Stomach smooth muscle (tissue), 2 donors: ENCODE measurements around the gene STRIP2.
"Not testable (repeated sequence)": the region's sequence is repeated elsewhere in the genome, so short reads cannot be mapped to it uniquely, and the experiment has no call there.

ENCODE experiments used
- H3K27ac ChIP-seq: one replicate; pipeline ENCODE4 v1.7.0; 2013; ENCODE audit warnings: mild to moderate bottlenecking, low read length, inconsistent platforms
- H3K27me3 ChIP-seq, 2 donors: one replicate each; pipeline ENCODE4 v1.7.0; 2013; ENCODE audit warnings: low read length in 2 of 2; ENCODE audit not compliant: insufficient read depth in 2 of 2, control insufficient read depth in 1 of 2
- H3K36me3 ChIP-seq, 2 donors: one replicate each; pipeline ENCODE4 v1.7.0; 2013; ENCODE audit warnings: low read length in 2 of 2; ENCODE audit not compliant: control insufficient read depth in 2 of 2, insufficient read depth in 2 of 2
- H3K4me1 ChIP-seq: one replicate; pipeline ENCODE4 v1.7.0; 2013; ENCODE audit warnings: low read length; ENCODE audit not compliant: control insufficient read depth, insufficient read depth
- H3K4me3 ChIP-seq, 2 donors: one replicate each; pipeline ENCODE4 v1.7.0; 2013; ENCODE audit warnings: low read length in 2 of 2
- H3K9ac ChIP-seq, 2 donors: one replicate each; pipeline ENCODE4 v1.7.0; 2013; ENCODE audit warnings: low read length in 2 of 2, mild to moderate bottlenecking in 1 of 2
- H3K9me3 ChIP-seq, 2 donors: one replicate each; pipeline ENCODE4 v1.7.0; 2013; ENCODE audit warnings: low read length in 2 of 2; ENCODE audit not compliant: control insufficient read depth in 2 of 2
- donor health status: healthy.
- donor health status: Pancreatic carcinoma.

Gene STRIP2

GRCh38 chr7:129470411-129470810 lies 36.2 kb downstream of the STRIP2 start:
- H3K9ac ChIP-seq: no peak overlapping the region
- no peaks in the 10 kb centered on the region for H3K9me3 ChIP-seq
- no peak overlapping the region for H3K4me3 ChIP-seq
- no peak overlapping the region for H3K27ac ChIP-seq
- no peaks in the 10 kb centered on the region for H3K36me3 ChIP-seq
- no peaks in the 10 kb centered on the region for H3K27me3 ChIP-seq
- no peaks in the 10 kb centered on the region for H3K4me1 ChIP-seq

- Histone ChIP-seq H3K4me1 (no peaks in the 10 kb centered on the region), H3K9me3 (no peaks in the 10 kb centered on the region), H3K9ac (no peak overlapping the region), H3K36me3 (no peaks in the 10 kb centered on the region), H3K4me3 (no peak overlapping the region), H3K27me3 (no peaks in the 10 kb centered on the region), H3K27ac (no peak overlapping the region)
Measured at GRCh38 chr7:129471402-129471827, 37.2 kb downstream of the STRIP2 start.

GRCh38 chr7:129475931-129476330 lies 41.7 kb downstream of the STRIP2 start:
- H3K4me1 ChIP-seq, H3K9ac ChIP-seq, H3K27me3 ChIP-seq, H3K9me3 ChIP-seq, H3K27ac ChIP-seq, H3K4me3 ChIP-seq, H3K36me3 ChIP-seq: not testable (repeated sequence)

GRCh38 chr7:129476398-129476797 lies 42.2 kb downstream of the STRIP2 start:
- not testable (repeated sequence) for H3K27me3 ChIP-seq, H3K4me3 ChIP-seq, H3K27ac ChIP-seq, H3K9me3 ChIP-seq, H3K9ac ChIP-seq, H3K36me3 ChIP-seq, H3K4me1 ChIP-seq

- Histone ChIP-seq H3K27me3 (no peaks in the 10 kb centered on the region), H3K4me1 (no peaks in the 10 kb centered on the region), H3K36me3 (no peaks in the 10 kb centered on the region), H3K4me3 (no peak overlapping the region), H3K27ac (no peak overlapping the region), H3K9me3 (no peaks in the 10 kb centered on the region), H3K9ac (no peak overlapping the region)
Measured at GRCh38 chr7:129479831-129480230, 45.6 kb downstream of the STRIP2 start.

- no peaks in the 10 kb centered on the region for H3K4me1 ChIP-seq
- H3K9ac ChIP-seq: no peak overlapping the region
- H3K27me3 ChIP-seq: no peaks in the 10 kb centered on the region
- no peak overlapping the region for H3K4me3 ChIP-seq
- no peak overlapping the region for H3K27ac ChIP-seq
- H3K9me3 ChIP-seq: no peaks in the 10 kb centered on the region
- H3K36me3 ChIP-seq: no peaks in the 10 kb centered on the region
Measured at GRCh38 chr7:129480674-129481363, 46.6 kb downstream of the STRIP2 start.

GRCh38 chr7:129481376-129481775 lies 47.1 kb downstream of the STRIP2 start:
- H3K4me1 ChIP-seq, H3K27me3 ChIP-seq, H3K36me3 ChIP-seq, H3K4me3 ChIP-seq, H3K9me3 ChIP-seq, H3K27ac ChIP-seq, H3K9ac ChIP-seq: not testable (repeated sequence)

- Histone ChIP-seq H3K4me1 (no peaks in the 10 kb centered on the region), H3K36me3 (no peaks in the 10 kb centered on the region), H3K27me3 (no peaks in the 10 kb centered on the region), H3K4me3 (no peak overlapping the region), H3K27ac (no peak overlapping the region), H3K9me3 (no peaks in the 10 kb centered on the region), H3K9ac (no peak overlapping the region)
Measured at GRCh38 chr7:129482781-129483180, 48.5 kb downstream of the STRIP2 start.

- no peak overlapping the region for H3K9ac ChIP-seq
- no peaks in the 10 kb centered on the region for H3K9me3 ChIP-seq
- H3K4me3 ChIP-seq: no peak overlapping the region
- no peaks in the 10 kb centered on the region for H3K4me1 ChIP-seq
- no peaks in the 10 kb centered on the region for H3K36me3 ChIP-seq
- H3K27me3 ChIP-seq: no peaks in the 10 kb centered on the region
- no peak overlapping the region for H3K27ac ChIP-seq
Measured at GRCh38 chr7:129489491-129489890, 55.3 kb downstream of the STRIP2 start.

- H3K36me3 ChIP-seq: no peaks in the 10 kb centered on the region
- no peak overlapping the region for H3K27ac ChIP-seq
- no peaks in the 10 kb centered on the region for H3K27me3 ChIP-seq
- no peak overlapping the region for H3K4me3 ChIP-seq
- H3K9me3 ChIP-seq: no peaks in the 10 kb centered on the region
- no peaks in the 10 kb centered on the region for H3K4me1 ChIP-seq
- no peak overlapping the region for H3K9ac ChIP-seq
Measured at GRCh38 chr7:129492391-129492790, 58.2 kb downstream of the STRIP2 start.

GRCh38 chr7:129493555-129493954 lies 59.3 kb downstream of the STRIP2 start:
- no peaks in the 10 kb centered on the region for H3K36me3 ChIP-seq

More at GRCh38 chr7:129493555-129493954, 59.3 kb downstream of the STRIP2 start:
- H3K9me3 ChIP-seq: no peaks in the 10 kb centered on the region
- H3K27ac ChIP-seq: no peak overlapping the region
- no peaks in the 10 kb centered on the region for H3K4me1 ChIP-seq
- no peak overlapping the region for H3K4me3 ChIP-seq
- H3K9ac ChIP-seq: no peak overlapping the region
- H3K27me3 ChIP-seq: no peaks in the 10 kb centered on the region
